ENCODE results near the gene ABCD1.
"Not testable (repeated sequence)": the region's sequence is repeated elsewhere in the genome, so short reads cannot be mapped to it uniquely, and the experiment has no call there.

DNA sequence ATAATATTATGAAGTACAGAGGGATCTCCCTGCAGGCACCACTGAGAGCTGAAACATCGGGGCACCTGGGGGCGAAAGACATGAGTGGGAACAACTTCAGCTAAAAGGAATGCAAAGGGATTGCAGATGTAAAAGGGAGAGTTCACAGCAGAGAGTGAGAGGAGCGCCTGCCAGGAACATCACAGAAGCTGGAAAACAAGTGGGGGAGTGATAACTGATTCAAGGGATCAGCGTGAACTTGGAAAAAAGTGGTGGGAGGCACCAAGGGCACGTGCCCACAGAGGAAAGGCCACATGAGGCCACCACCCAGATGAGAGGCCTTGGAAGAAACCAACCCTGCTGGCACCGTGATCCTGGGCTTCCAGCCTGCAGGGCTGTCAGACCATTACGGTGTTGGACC lies 24.4 kb downstream of the ABCD1 start:
- TF ChIP-seq, protein P1, sequence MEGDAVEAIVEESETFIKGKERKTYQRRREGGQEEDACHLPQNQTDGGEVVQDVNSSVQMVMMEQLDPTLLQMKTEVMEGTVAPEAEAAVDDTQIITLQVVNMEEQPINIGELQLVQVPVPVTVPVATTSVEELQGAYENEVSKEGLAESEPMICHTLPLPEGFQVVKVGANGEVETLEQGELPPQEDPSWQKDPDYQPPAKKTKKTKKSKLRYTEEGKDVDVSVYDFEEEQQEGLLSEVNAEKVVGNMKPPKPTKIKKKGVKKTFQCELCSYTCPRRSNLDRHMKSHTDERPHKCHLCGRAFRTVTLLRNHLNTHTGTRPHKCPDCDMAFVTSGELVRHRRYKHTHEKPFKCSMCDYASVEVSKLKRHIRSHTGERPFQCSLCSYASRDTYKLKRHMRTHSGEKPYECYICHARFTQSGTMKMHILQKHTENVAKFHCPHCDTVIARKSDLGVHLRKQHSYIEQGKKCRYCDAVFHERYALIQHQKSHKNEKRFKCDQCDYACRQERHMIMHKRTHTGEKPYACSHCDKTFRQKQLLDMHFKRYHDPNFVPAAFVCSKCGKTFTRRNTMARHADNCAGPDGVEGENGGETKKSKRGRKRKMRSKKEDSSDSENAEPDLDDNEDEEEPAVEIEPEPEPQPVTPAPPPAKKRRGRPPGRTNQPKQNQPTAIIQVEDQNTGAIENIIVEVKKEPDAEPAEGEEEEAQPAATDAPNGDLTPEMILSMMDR (IDR thresholded peaks at IDR 0.05), result not testable (repeated sequence)
- TF ChIP-seq POLR2AphosphoS5 (IDR thresholded peaks at IDR 0.05; ENCODE audit: insufficient read depth in 1 of 2, low read depth in 1 of 2); POLR2A (IDR thresholded peaks at IDR 0.05): not testable (repeated sequence)
